Subcutaneous adipose tissue (tissue), 4 donors: ENCODE measurements around the gene TMEM63A. TPM values are rescaled to one million over a fixed set of nuclear protein-coding genes. Genes with fewer than 3 reads are reported as not detected.

ENCODE experiments used
- CTCF ChIP-seq: fragments of 450-650 bp; IDR thresholded peaks from one replicate; pipeline ENCODE4 v1.5.1; 2016; ENCODE audit warnings: low read depth, mild to moderate bottlenecking, control low read depth, antibody characterized with exemption, moderate library complexity
- total RNA-seq, 4 donors: library from RNA; depleted of rRNA; stranded (reverse); fragments of >200 nt; gene quantifications; one replicate each; pipeline ENCODE4 v1.1.0, GENCODE V29; 2016

Gene TMEM63A
- total RNA-seq, 4 donors from 2014 or later = 65.5 to 115 (median 68.3) TPM

- no peak for TF ChIP-seq CTCF
These were observed 16.7 kb downstream of the TMEM63A start for GRCh38 chr1:225865514-225865913.

GRCh38 chr1:225863167-225863566, 19.0 kb downstream of the TMEM63A start:
- TF ChIP-seq CTCF = no peak

DNA sequence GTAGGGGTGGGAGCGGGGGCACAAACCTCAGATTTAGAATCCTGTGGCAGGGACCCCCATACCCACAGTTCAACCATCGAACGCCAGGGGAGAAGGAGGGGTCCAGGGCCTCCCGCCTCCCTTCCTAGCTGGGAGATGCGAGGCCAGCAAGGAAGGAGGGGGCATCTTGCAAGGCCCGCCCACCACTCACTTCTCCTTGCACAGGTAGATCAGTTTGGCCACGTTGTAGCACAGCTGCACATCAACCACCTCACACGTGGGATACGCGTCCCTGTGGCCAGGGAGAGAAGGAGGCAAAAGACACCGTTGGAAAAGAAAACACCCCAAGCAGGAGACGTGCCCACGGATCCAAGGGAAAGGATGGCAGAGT, 19.6 kb downstream of the TMEM63A start:
- no peak for TF ChIP-seq CTCF

DNA sequence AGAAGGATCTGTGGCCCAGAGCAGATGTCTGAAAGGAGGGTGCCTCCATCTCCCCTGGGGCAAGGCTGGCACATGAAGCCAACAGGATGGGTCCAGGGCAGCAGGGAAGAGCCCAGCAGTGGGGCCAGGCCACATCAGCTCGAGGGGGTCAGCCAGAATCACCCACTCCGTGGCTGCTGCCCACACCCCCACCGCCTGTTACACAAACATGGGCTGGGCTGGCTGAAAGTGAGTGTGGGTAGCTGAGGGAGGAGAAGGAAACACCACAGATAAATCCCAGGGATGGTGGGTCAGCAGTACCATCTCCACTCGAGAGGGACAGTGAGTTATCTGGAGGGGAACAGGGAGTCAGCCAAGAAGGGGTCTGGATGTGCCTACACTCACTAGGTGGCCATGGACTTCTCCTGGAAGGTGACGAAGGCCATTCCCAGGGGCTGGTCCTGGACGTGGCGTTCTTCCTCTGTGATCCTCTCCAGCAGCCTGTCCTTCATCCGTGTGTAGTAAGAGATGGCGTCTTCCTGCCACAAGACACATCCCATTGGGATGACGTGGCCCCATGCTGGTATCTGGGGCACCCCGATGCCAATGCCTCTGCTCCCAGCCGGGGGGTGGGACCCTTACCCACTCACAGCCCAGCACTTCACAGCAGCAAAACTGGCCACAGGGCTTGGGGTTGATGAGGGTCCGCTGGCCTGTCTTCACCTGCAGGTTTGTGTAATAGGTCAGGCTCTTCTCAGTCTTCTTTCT, 20.2 kb downstream of the TMEM63A start:
- TF ChIP-seq CTCF = no peak

DNA sequence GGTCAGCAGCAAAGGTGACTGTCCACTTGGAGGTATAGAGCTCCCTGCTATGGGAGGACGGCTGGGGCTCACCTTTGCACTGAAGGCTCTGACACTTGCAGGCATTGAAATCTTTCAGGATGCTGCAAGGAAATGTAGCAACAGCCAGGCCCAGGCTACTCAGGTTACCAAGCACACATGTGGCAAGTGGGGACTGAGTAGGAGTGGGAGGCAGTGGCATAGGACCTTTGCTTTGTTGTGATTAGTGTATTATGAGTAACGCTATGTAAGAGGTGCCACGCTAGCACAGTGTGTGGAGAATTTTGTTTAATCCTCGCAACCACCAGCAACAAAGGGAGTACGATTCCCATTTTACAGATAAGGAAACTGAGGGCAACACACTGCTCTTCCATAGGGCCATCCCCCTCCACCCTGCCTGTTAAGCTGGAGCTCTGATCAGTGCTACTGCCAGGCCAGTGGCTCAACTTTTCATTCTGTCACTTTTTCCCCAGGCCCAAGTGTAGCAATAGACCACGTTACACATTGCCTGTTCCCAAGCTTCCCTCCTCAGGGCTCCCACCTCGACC, 21.2 kb downstream of the TMEM63A start:
- no peak for TF ChIP-seq CTCF

DNA sequence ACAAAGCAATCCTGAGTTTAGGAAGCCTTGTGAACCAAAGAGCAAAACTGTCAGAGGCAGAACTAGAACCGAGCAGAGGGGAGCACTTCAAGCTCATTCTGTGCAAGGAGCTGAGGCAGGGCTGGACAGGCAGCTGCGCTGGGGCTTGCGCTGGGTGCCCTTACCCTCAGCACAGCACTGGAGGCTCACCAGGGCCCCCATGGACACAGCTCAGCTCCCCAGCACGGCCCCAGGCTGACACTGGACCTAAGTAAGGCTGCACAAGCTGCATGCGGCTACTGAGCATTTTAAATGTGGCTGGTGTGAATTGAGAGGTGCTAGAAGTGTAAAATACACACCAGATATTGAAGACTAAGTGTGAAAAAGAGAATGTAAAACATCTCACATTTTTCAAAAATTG, 22.1 kb downstream of the TMEM63A start:
- no peak for TF ChIP-seq CTCF

- no peak for TF ChIP-seq CTCF
These were observed 23.0 kb downstream of the TMEM63A start for GRCh38 chr1:225859151-225859550.
